GM19452 (cell line): ENCODE data around the gene HES4.

Experiments used
- ATAC-seq: cut with Tn5 transposase; IDR thresholded peaks from one replicate; pipeline ENCODE4 v1.9.1; 2021; ENCODE audit not compliant: unreplicated experiment

Gene HES4

GRCh38 chr1:999725-1000356 lies at the start of gene HES4:
Gene HES4 (minus strand): TSS chr1:1000097. CDS start chr1:999973, 124 bp downstream.
- no peak for ATAC-seq

- ATAC-seq = no peak
These were observed 48.9 kb upstream of the HES4 start for GRCh38 chr1:1048765-1049164.

GRCh38 chr1:1047963-1048362 lies 48.1 kb upstream of the HES4 start:
- ATAC-seq = no peak

- no peak for ATAC-seq
These were observed 47.5 kb upstream of the HES4 start for GRCh38 chr1:1047407-1047806.

- ATAC-seq = no peak
These were observed 46.9 kb upstream of the HES4 start for GRCh38 chr1:1046767-1047166.

GRCh38 chr1:1046243-1046642 lies 46.3 kb upstream of the HES4 start:
- no peak for ATAC-seq

- no peak for ATAC-seq
These were observed 45.2 kb upstream of the HES4 start for GRCh38 chr1:1045129-1045528.

- no peak for ATAC-seq
These were observed 44.7 kb upstream of the HES4 start for GRCh38 chr1:1044455-1045078.

GRCh38 chr1:1043921-1044320 lies 44.0 kb upstream of the HES4 start:
- no peak for ATAC-seq

- ATAC-seq = no peak
These were observed 43.5 kb upstream of the HES4 start for GRCh38 chr1:1043411-1043810.

- no peak for ATAC-seq
These were observed 42.9 kb upstream of the HES4 start for GRCh38 chr1:1042835-1043234.

- no peak for ATAC-seq
These were observed 42.0 kb upstream of the HES4 start for GRCh38 chr1:1041873-1042272.

GRCh38 chr1:1041092-1041523 lies 41.2 kb upstream of the HES4 start:
- no peak for ATAC-seq

- no peak for ATAC-seq
These were observed 40.4 kb upstream of the HES4 start for GRCh38 chr1:1040004-1040991.

- ATAC-seq = no peak
These were observed 39.4 kb upstream of the HES4 start for GRCh38 chr1:1039145-1039910.

- ATAC-seq = no peak
These were observed 38.8 kb upstream of the HES4 start for GRCh38 chr1:1038694-1039093.

GRCh38 chr1:1037366-1038327 lies 37.8 kb upstream of the HES4 start:
- no peak for ATAC-seq

GRCh38 chr1:1035291-1035943 lies 35.5 kb upstream of the HES4 start:
- ATAC-seq = no peak

GRCh38 chr1:1034439-1034781 lies 34.5 kb upstream of the HES4 start:
- ATAC-seq = no peak
